GM21381 (cell line): ENCODE measurements around the gene PLEKHA7.

Experiments
- ATAC-seq: cut with Tn5 transposase; IDR thresholded peaks from one replicate; pipeline ENCODE4 v1.9.1; 2021; ENCODE audit warnings: mild to moderate bottlenecking, moderate library complexity; ENCODE audit not compliant: unreplicated experiment

Gene PLEKHA7

DNA sequence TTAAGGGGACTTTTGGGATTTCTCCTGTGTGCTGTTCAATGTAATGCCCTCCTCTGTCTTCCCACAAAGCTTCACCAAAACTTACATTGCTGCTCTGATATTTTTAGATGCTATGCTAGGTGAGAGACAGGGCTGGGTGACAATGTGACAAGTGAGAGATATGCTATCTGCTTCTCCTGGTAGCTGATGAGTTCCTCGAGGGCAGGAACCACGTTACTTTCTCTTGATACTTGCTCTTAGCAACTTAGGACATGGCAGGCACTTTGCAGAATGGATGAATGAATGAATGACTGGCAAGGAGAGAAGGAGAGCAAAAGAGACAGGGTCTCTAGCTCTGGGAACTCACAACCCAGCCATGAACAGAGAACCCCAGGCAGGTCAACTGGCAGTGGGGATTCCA, 160.4 kb downstream of the PLEKHA7 start:
- no peak for ATAC-seq

DNA sequence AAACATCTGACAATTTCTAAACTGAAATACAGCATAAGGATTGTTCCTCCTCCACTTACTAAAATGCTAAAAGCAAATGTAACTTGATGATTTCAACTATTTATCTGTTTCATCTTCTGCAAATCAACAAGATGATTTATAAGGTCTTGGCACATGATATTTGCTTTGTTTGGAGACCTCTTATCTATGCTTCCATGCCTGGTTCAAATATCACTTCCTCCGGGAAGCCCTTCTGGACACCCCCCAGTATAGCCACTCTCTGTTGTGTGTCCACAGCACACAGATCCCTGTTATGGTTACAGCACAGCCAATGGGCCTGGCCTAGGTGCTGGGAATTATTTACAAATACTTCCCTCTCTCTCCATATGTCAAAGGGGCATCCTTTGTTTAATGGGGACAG, 160.9 kb downstream of the PLEKHA7 start:
- no peak for ATAC-seq

DNA sequence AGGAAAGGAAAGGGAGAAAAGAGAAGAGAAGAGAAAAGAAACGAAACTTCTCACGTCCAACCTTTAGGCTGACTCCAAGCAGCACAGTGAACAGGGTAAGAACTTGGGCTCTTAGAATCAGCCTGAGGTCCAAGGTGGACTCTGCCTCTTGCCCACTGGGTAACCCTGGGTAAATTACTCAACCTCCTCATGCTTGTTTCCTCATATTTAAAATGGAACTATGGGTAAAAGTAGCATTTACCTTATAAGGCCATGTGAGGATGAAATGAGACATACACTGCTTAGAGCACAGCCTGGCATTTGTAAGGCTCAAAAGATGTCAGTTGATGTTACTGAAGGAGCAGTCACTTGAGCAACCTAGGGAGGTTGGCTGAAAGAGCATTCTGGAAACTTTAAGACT, 167.9 kb downstream of the PLEKHA7 start:
- no peak for ATAC-seq

DNA sequence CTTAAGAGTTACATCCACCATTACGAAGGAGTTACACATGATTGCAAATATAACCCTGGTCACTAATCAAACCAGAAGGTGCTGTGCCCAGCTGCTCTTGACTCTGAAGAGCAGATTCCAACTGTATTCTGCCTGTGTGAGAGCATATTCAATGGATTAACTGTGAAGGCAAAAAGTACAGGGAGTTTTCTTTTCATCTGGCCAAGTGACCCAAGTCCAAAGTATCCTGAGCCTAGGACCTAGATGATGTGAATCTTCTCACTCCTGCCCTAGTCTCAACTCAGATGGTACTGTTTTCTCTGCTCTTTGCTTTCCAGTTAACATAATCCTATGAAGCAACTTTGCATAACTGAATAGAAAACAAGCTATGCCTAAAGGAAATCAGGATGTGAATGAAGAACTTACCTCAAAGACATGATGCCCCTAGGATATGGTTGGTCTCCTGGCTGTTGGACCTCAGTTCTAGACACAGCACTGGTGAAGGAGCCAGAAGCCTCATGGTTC, 169.9 kb downstream of the PLEKHA7 start:
- ATAC-seq: no peak

- ATAC-seq: no peak
Measured at GRCh38 chr11:16843294-16843693, 170.9 kb downstream of the PLEKHA7 start.

- ATAC-seq: no peak
Measured at GRCh38 chr11:16841984-16842383, 172.2 kb downstream of the PLEKHA7 start.

DNA sequence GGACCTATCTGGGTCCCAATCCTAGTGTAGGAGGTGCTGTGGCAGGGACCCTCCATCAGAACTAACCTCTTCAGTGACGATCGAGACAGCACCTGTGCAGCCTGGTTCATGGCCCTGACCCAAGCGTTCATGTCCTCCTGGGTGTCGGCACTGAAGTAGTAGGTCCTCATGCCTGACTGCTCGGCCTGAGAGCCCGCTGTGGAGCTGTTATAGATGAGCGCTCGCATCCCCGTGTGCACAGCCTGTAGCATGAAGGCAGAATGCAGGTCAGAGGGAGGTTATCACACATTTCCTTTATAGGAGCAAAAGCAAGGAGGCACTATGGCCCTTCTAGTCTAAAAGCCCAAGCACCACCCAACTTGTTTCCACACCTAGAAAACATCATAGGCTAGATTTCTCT, 172.7 kb downstream of the PLEKHA7 start:
- ATAC-seq: no peak

- ATAC-seq: no peak
Measured at GRCh38 chr11:16840951-16841350, 173.3 kb downstream of the PLEKHA7 start.

GRCh38 chr11:16839821-16840220, 174.4 kb downstream of the PLEKHA7 start:
- ATAC-seq: no peak

GRCh38 chr11:16834384-16834783, 179.8 kb downstream of the PLEKHA7 start:
- ATAC-seq: no peak

DNA sequence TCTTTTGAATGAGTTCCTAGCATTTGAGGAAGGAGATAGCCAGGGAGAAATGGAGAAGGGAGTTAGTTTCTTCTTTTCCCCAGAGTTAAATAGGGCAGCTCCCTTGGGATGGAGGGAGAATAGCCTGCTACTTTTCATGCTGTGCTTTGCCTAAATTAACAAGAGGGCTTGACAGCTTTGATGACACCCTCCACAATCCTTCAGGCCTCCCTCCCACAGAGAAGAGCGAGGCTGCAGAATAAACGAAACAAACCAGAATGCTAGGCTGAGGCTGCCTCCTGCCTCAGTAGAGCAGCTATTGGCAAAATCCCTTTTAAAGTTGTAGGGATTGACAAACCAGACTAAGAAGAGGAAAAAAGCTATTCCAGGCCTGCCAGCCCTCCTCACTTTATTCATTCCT, 181.2 kb downstream of the PLEKHA7 start:
- no peak for ATAC-seq

- ATAC-seq: no peak
Measured at GRCh38 chr11:16832193-16832539, 182.0 kb downstream of the PLEKHA7 start.

DNA sequence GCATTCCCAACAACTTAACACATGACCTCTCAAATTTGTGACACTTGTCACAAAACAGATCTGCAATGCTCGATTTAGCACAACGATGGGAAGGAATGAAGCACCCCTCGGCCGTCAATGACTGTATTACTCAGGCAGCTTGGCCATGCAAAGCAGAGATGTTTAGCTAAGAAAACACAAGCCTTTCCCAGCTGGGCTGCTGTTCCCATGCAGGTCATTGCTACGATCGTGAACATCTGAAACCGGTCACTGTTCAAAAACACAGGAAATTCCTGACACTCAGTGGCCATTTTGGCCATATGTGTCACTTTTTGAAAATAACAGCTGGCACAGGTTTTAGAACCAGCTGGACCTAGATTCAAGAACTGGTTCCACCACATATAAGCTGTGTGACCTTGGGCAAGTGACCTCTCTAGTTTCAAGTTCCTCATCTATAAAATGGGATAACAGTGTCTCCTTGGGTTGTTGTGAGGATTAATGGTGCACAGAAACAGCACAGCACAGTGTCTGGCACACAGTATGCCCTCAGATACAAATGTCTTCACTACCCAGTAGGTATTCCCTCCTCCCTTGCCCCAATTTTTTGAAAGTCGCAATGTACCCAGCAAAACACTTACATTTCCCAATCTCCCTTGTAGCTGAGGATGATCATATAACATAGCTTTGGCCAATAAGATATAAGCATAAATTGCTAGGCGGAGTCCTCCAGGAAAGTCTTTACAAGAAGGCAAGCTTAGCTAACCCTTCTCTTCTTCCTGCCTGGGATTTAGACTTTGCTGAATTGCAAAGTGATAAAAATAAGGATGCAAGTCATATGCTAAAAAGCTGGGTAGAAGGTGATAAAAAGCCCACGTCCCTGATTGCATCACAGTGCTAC, 182.7 kb downstream of the PLEKHA7 start:
- no peak for ATAC-seq

DNA sequence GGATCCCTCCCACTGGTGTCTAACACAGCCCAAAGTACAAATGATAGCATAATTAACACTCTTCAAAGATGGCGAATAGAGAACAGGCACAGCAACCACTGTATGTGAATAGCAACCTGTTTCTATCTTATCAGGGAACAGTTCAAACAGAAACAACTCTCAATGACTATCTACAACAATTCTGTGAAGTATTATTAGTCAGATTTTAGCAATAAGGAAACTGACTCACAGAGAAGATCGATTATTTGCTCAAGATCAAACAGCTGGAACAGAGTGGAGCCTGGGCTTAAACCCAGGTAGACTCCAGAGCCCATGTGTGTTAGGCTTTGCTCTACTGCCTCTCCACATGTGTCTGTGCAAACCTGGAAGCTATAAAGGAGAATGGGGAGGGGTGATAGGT, 187.1 kb downstream of the PLEKHA7 start:
- ATAC-seq: no peak

GRCh38 chr11:16825968-16826367, 188.2 kb downstream of the PLEKHA7 start:
- no peak for ATAC-seq

GRCh38 chr11:16825101-16825500, 189.1 kb downstream of the PLEKHA7 start:
- no peak for ATAC-seq

GRCh38 chr11:16820324-16821092, 193.7 kb downstream of the PLEKHA7 start:
- ATAC-seq: peak; percentile 98

DNA sequence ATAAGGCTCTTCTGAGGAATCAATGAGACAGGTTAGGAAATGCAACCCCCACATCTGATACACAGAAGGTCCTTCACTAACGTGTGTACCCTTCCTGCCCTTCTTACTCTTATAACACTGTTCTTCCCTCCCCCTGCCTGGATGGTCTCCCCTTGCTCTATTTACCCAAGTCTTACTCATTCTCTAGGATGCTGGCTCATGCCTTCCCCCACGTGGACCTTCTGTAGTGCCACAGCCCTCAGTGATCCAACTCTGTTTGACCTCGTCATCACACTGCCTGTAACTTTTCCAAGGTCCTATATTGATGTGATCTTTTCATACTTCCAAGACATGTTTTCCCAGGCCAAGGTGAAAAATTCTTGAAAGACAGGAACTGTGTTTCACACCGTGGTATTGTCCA, 195.9 kb downstream of the PLEKHA7 start:
- ATAC-seq: no peak

- ATAC-seq: no peak
Measured at GRCh38 chr11:16817351-16817750, 196.9 kb downstream of the PLEKHA7 start.

DNA sequence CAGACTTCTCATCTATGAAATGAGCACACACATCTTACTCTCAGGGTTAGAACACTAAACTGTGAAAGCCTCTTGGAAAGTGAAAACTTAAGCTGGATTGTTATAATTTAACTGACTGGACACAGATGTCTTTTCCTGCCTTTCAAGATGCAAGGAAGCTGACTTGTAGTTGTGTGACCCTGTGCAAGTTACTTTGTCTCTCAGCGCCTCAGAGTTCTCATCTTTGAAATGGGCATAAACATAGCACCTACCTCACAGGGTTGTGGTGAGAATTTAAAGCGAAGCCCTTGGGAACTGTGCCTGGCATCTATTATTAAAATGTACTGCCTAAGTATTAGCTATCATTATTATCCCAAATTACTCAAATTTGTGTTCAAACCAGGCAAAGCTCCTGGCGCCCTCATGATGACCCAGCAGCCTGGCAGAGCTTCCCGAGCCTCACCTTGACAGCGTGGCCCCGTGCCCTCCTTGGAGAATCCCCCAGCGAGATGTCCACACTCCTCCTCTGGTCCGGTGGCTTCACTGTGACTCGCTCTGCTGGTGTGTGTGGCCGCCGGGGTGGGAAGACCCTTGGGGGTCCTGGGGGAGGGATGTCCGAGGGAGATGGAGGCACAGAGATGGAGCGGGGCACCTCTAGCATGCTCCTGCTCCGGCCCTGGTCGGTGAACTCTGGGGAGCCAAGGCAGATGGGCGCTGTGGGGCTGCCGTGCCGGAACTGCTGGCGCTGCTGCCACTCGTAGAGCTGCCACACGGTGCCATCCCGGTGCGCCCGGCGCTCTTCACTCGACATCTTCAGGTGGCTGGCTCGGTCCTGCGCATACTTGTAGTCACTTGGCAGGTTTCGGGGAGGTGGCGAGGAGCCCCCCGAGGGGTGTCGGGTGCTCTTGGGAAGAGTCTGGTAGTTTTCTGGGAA, 197.6 kb downstream of the PLEKHA7 start:
- no peak for ATAC-seq
